HEK293 (cell line): Measurements from ENCODE around the gene MGMT.

Experiments
- CTCF ChIA-PET: fragments of 350-600 bp; formaldehyde crosslinking; extraction: SDS; loops from one replicate; lab custom pipeline; 2021; ENCODE audit warnings: antibody characterized with exemption; lab: Yijun Ruan, JAX
- POLR2A ChIA-PET: fragments of 300-600 bp; formaldehyde crosslinking; extraction: SDS; loops from one replicate; lab custom pipeline; 2020; ENCODE audit warnings: antibody characterized with exemption, inconsistent platforms; lab: Yijun Ruan, JAX
- H3K27ac ChIP-seq: fragments of 200-500 bp; sonication (Bioruptor generic); 2 replicates; pipeline ENCODE4 v1.5.1; 2014; ENCODE audit warnings: low read depth, low read length, control low read depth, inconsistent platforms; ENCODE audit errors: extremely low read depth
- H3K36me3 ChIP-seq, 2 experiments: fragments of 200-500 bp in 1 of 2; sonication (Bioruptor generic) in 1 of 2; 1 replicate in 1 of 2; 2 replicates in 1 of 2; pipeline ENCODE4 v1.5.1; 2014 to 2017; ENCODE audit warnings: inconsistent platforms in 2 of 2, low read length in 2 of 2; ENCODE audit not compliant: control insufficient read depth in 2 of 2, insufficient read depth in 1 of 2
- H3K4me1 ChIP-seq: fragments of 200-500 bp; sonication (Bioruptor generic); 2 replicates; pipeline ENCODE4 v1.5.1; 2014; ENCODE audit warnings: mild to moderate bottlenecking, low read length, inconsistent platforms; ENCODE audit not compliant: control insufficient read depth, insufficient read depth
- H3K4me3 ChIP-seq: 2 replicates; pipeline ENCODE4 v1.5.1; 2011; ENCODE audit warnings: low read depth, mild to moderate bottlenecking, control low read depth, low read length, moderate library complexity
- H3K9me3 ChIP-seq: fragments of 200-500 bp; sonication (Bioruptor generic); 2 replicates; pipeline ENCODE4 v1.5.1; 2014; ENCODE audit warnings: low read depth, low read length, inconsistent platforms; ENCODE audit not compliant: control insufficient read depth, insufficient read depth
- ATF2 ChIP-seq: fragments of 450-650 bp; formaldehyde crosslinking; IDR thresholded peaks from 2 replicates; pipeline ENCODE4 v1.5.1; 2016; ENCODE audit warnings: missing biosample characterization, missing genetic modification characterization, low read depth
- CTCF ChIP-seq: fragments of 450-650 bp; formaldehyde crosslinking; IDR thresholded peaks from 2 replicates; pipeline ENCODE4 v1.5.1; 2016; ENCODE audit warnings: missing biosample characterization, missing genetic modification characterization
- FEZF1 ChIP-seq: fragments of 450-650 bp; formaldehyde crosslinking; IDR thresholded peaks from 2 replicates; pipeline ENCODE4 v1.5.1; 2016; ENCODE audit warnings: missing biosample characterization, missing genetic modification characterization
- KLF17 ChIP-seq: fragments of 450-650 bp; formaldehyde crosslinking; IDR thresholded peaks from 2 replicates; pipeline ENCODE4 v1.5.1; 2016; ENCODE audit warnings: missing biosample characterization, missing genetic modification characterization
- MEIS1 ChIP-seq: sonication (generic); formaldehyde crosslinking; IDR thresholded peaks from 2 replicates; pipeline ENCODE4 v1.8.1; 2022; ENCODE audit warnings: missing genetic modification reagents, mild to moderate bottlenecking, borderline replicate concordance
- RBAK ChIP-seq: fragments of 450-650 bp; formaldehyde crosslinking; IDR thresholded peaks from 2 replicates; pipeline ENCODE4 v1.5.1; 2016; ENCODE audit warnings: missing biosample characterization, missing genetic modification characterization
- SP2 ChIP-seq: fragments of 450-650 bp; formaldehyde crosslinking; IDR thresholded peaks from 2 replicates; pipeline ENCODE4 v1.5.1; 2016; ENCODE audit warnings: missing biosample characterization, missing genetic modification characterization
- WT1 ChIP-seq: fragments of 450-650 bp; formaldehyde crosslinking; IDR thresholded peaks from 2 replicates; pipeline ENCODE4 v1.5.1; 2016; ENCODE audit warnings: missing biosample characterization, missing genetic modification characterization
- ZNF155 ChIP-seq: fragments of 450-650 bp; formaldehyde crosslinking; IDR thresholded peaks from 2 replicates; pipeline ENCODE4 v1.5.1; 2016; ENCODE audit warnings: missing biosample characterization, missing genetic modification characterization
- ZNF184 ChIP-seq: fragments of 450-650 bp; IDR thresholded peaks from 2 replicates; pipeline ENCODE4 v1.5.1; 2018; ENCODE audit warnings: missing biosample characterization, mild to moderate bottlenecking, missing genetic modification characterization
- ZNF239 ChIP-seq: fragments of 450-650 bp; formaldehyde crosslinking; IDR thresholded peaks from 2 replicates; pipeline ENCODE4 v1.5.1; 2016; ENCODE audit warnings: missing biosample characterization, missing genetic modification characterization
- ZNF302 ChIP-seq: fragments of 450-650 bp; formaldehyde crosslinking; IDR thresholded peaks from 2 replicates; pipeline ENCODE4 v1.5.1; 2016; ENCODE audit warnings: missing biosample characterization, missing genetic modification characterization, low read depth
- ZNF350 ChIP-seq: fragments of 450-650 bp; formaldehyde crosslinking; IDR thresholded peaks from 2 replicates; pipeline ENCODE4 v1.5.0; 2017; ENCODE audit warnings: missing biosample characterization, mild to moderate bottlenecking, missing genetic modification characterization
- ZNF48 ChIP-seq: fragments of 450-650 bp; formaldehyde crosslinking; IDR thresholded peaks from 2 replicates; pipeline ENCODE4 v1.5.1; 2016; ENCODE audit warnings: missing biosample characterization, missing genetic modification characterization
- ZNF571 ChIP-seq: fragments of 450-650 bp; formaldehyde crosslinking; IDR thresholded peaks from 2 replicates; pipeline ENCODE4 v1.5.0; 2017; ENCODE audit warnings: missing biosample characterization, missing genetic modification characterization
- ZNF629 ChIP-seq: fragments of 450-650 bp; formaldehyde crosslinking; IDR thresholded peaks from 2 replicates; pipeline ENCODE4 v1.5.1; 2017; ENCODE audit warnings: missing biosample characterization, missing genetic modification characterization
- ZNF664 ChIP-seq: fragments of 450-650 bp; formaldehyde crosslinking; IDR thresholded peaks from 2 replicates; pipeline ENCODE4 v1.5.1; 2016; ENCODE audit warnings: missing biosample characterization, missing genetic modification characterization
- ZNF677 ChIP-seq: fragments of 450-650 bp; IDR thresholded peaks from 2 replicates; pipeline ENCODE4 v1.5.0; 2018; ENCODE audit warnings: missing biosample characterization, mild to moderate bottlenecking, missing genetic modification characterization, moderate library complexity
- ZNF701 ChIP-seq: fragments of 450-650 bp; formaldehyde crosslinking; IDR thresholded peaks from 2 replicates; pipeline ENCODE4 v1.5.1; 2016; ENCODE audit warnings: missing biosample characterization, missing genetic modification characterization
- ZNF704 ChIP-seq: fragments of 450-650 bp; formaldehyde crosslinking; IDR thresholded peaks from 2 replicates; pipeline ENCODE4 v1.5.1; 2016; ENCODE audit warnings: missing biosample characterization, missing genetic modification characterization
- ZNF792 ChIP-seq: fragments of 450-650 bp; formaldehyde crosslinking; IDR thresholded peaks from 2 replicates; pipeline ENCODE4 v1.5.1; 2016; ENCODE audit warnings: missing biosample characterization, missing genetic modification characterization
- ZNF843 ChIP-seq: fragments of 450-650 bp; formaldehyde crosslinking; IDR thresholded peaks from 2 replicates; pipeline ENCODE4 v1.5.1; 2016; ENCODE audit warnings: missing biosample characterization, missing genetic modification characterization

Gene MGMT

DNA sequence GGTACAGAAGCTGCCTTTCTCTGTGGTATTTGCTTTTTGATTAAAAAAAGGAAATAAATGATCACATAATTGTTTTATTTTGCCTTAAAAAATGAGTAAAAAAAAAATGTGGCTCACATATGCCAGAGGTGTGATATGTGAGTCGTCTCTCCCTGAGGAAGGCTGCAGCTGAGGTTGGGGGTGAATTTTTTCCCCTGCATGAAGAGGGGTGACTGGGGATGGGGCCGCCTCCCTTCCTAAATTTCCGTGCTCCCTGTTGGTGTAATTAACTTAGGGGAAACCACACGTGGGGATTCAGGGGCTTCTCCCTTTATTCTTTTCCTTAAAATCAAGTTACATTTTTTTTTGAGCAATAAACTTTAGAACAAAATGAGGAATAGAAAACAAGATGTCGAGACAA lies 35.4 kb downstream of the MGMT start (continued):
- TF ChIP-seq ZNF629 (tag by site-specific recombination), result no peak

- no peak overlapping the region for H3K27ac ChIP-seq
- ChIA-PET POLR2A (no interaction called here), CTCF (no interaction called here)
- H3K36me3 ChIP-seq, result no peaks in the 10 kb centered on the region
- no peaks in the 10 kb centered on the region for H3K9me3 ChIP-seq
- H3K4me3 ChIP-seq, result no peak overlapping the region
- TF ChIP-seq ZNF155 (tag by site-specific recombination), result no peak
- peak; percentile 66; the same call in 1 of the 2 replicates for TF ChIP-seq ATF2 (tag by site-specific recombination)
- peaks cover 9% of the 10 kb centered on the region for H3K4me1 ChIP-seq
These were observed 38.5 kb downstream of the MGMT start for GRCh38 chr10:129505500-129506075.

DNA sequence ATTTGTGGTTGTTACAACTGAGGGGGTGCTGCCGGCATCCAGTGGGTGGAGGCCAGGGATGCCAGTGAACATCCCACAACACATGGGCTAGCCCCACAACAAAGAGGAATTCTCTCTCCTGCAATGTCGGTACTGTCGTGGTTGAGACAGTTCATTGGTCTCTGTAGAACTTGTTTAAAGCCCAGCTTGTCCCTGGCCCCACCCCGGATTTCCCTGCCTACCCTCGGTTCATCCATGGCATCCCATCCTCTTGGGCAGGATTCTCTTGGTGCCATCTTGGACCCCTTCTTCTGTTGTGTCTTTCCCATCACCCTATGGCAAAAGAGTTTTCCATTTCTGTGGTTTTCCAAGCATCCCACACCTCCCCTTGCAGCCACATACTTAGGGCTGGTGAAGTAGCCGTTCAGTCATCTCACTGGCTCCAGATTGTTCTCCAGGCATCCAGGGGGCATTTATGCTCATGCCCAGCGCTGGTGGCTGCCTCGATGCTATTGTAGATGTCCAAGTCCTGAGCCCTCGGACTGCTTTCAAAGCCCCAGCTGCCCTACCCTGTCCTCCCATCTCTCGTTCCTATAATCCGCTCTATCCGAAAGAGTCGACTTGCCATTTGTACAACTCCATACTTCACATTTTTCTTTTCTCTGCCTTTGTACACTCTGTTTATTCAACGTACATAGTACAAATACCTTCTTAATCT lies 39.2 kb downstream of the MGMT start:
- no peaks in the 10 kb centered on the region for H3K9me3 ChIP-seq
- no peak overlapping the region for H3K27ac ChIP-seq
- H3K4me1 ChIP-seq, result peaks cover 9% of the 10 kb centered on the region
- POLR2A ChIA-PET, result no interaction called here
- CTCF ChIA-PET, result interaction anchor here (0.6 kb wide), 1 partner anchor 203 kb away, joined by 3 read pairs; no protein-coding TSS in a partner anchor
- TF ChIP-seq ZNF677 (tag by site-specific recombination) (no peak), ZNF843 (tag by site-specific recombination) (no peak), MEIS1 (CRISPR knock-in tag) (no peak), CTCF (tag by site-specific recombination) (no peak), KLF17 (no peak), ZNF184 (tag by site-specific recombination) (no peak), ZNF302 (tag by site-specific recombination) (no peak), ZNF704 (tag by site-specific recombination) (no peak), ZNF571 (tag by site-specific recombination) (no peak), RBAK (tag by site-specific recombination) (no peak), ZNF48 (tag by site-specific recombination) (no peak), ZNF350 (tag by site-specific recombination) (no peak), ZNF239 (tag by site-specific recombination) (no peak), WT1 (tag by site-specific recombination) (no peak), ZNF664 (tag by site-specific recombination) (no peak), ZNF701 (no peak), FEZF1 (tag by site-specific recombination) (no peak), ZNF792 (tag by site-specific recombination) (no peak), SP2 (tag by site-specific recombination) (no peak)
- H3K4me3 ChIP-seq, result no peak overlapping the region
- H3K36me3 ChIP-seq, result no peaks in the 10 kb centered on the region
